CD4-positive, alpha-beta T cell treated with Interleukin-15 for 1 hour (primary cell): ENCODE measurements around the gene MAP2K3.

Source experiments
- DNase-seq: peaks from one replicate; pipeline ENCODE4 v3.0.0-alpha.2; 2020

Gene MAP2K3

GRCh38 chr17:21283482-21284318 lies 811 bp upstream of the MAP2K3 start:
- DNase-seq: no peak

GRCh38 chr17:21285164-21286065 lies 904 bp downstream of the MAP2K3 start:
- DNase-seq: no peak

- peak; percentile 75 for DNase-seq
Measured at GRCh38 chr17:21286066-21286770, 1.7 kb downstream of the MAP2K3 start.

- DNase-seq: no peak
Measured at GRCh38 chr17:21286909-21287702, 2.6 kb downstream of the MAP2K3 start.

- DNase-seq: peak; percentile 97
Measured at GRCh38 chr17:21287703-21288449, 3.4 kb downstream of the MAP2K3 start.

- no peak for DNase-seq
Measured at GRCh38 chr17:21288571-21289017, 4.1 kb downstream of the MAP2K3 start.

GRCh38 chr17:21289175-21289901 lies 4.8 kb downstream of the MAP2K3 start:
- DNase-seq: no peak

GRCh38 chr17:21289902-21290571 lies 5.5 kb downstream of the MAP2K3 start:
- no peak for DNase-seq

GRCh38 chr17:21291357-21291756 lies 6.8 kb downstream of the MAP2K3 start:
- DNase-seq: no peak

GRCh38 chr17:21291862-21292261 lies 7.4 kb downstream of the MAP2K3 start:
- DNase-seq: no peak

- DNase-seq: no peak
Measured at GRCh38 chr17:21292867-21293830, 8.6 kb downstream of the MAP2K3 start.

GRCh38 chr17:21293831-21294210 lies 9.3 kb downstream of the MAP2K3 start:
- DNase-seq: no peak

GRCh38 chr17:21294321-21295035 lies 10.0 kb downstream of the MAP2K3 start:
- no peak for DNase-seq

GRCh38 chr17:21295036-21295952 lies 10.8 kb downstream of the MAP2K3 start:
- DNase-seq: no peak

GRCh38 chr17:21296097-21297025 lies 11.8 kb downstream of the MAP2K3 start:
- no peak for DNase-seq

GRCh38 chr17:21297026-21297520 lies 12.6 kb downstream of the MAP2K3 start:
- no peak for DNase-seq
